Sigmoid colon (tissue), 4 donors: ENCODE data around the gene COL6A5.

Source experiments
- CTCF ChIP-seq, 4 experiments: fragments of 450-650 bp in 3 of 4; fragments of 200-600 bp in 1 of 4; IDR thresholded peaks; one replicate each; pipeline ENCODE4 v1.5.1; 2016 to 2019; ENCODE audit warnings: antibody characterized with exemption in 4 of 4, mild to moderate bottlenecking in 3 of 4, moderate library complexity in 2 of 4
- POLR2A ChIP-seq, 2 donors: fragments of 450-650 bp; IDR thresholded peaks; one replicate each; pipeline ENCODE4 v1.6.1; 2016; ENCODE audit warnings: antibody characterized with exemption in 2 of 2, mild to moderate bottlenecking in 2 of 2, moderate library complexity in 2 of 2
- POLR2AphosphoS5 ChIP-seq, 4 donors: sonication (generic); formaldehyde crosslinking; IDR thresholded peaks; one replicate each; pipeline ENCODE4 v1.6.1; 2017; ENCODE audit warnings: antibody characterized with exemption in 4 of 4

- TF ChIP-seq POLR2A (IDR thresholded peaks at IDR 0.05) (no peak), CTCF (IDR thresholded peaks at IDR 0.05) (no peak), POLR2AphosphoS5 (IDR thresholded peaks at IDR 0.05) (no peak)
Measured at GRCh38 chr3:130374033-130374432, 28.6 kb downstream of the COL6A5 start.
